ENCODE results near the gene CDHR1.

GRCh38 chr10:84147347-84147746 is 47.0 kb upstream of the CDHR1 start:
- TF ChIP-seq PBX3 (IDR thresholded peaks at IDR 0.05) (no peak), EP300 (IDR thresholded peaks at IDR 0.05; ENCODE audit: borderline replicate concordance in 1 of 2, low read depth in 1 of 2, low read length in 1 of 2) (no peak), ZBTB33 (IDR thresholded peaks at IDR 0.05; ENCODE audit: borderline replicate concordance, low read depth) (no peak), REST (IDR thresholded peaks at IDR 0.05; ENCODE audit: low read depth, low read length) (no peak), CTCF (IDR thresholded peaks at IDR 0.05) (no peak), RAD21 (IDR thresholded peaks at IDR 0.05; ENCODE audit: low read length) (no peak), MXI1 (IDR thresholded peaks at IDR 0.05; ENCODE audit: low read depth, low read length) (no peak), POLR2AphosphoS5 (IDR thresholded peaks at IDR 0.05; ENCODE audit: low read depth, low read length) (no peak), ELF1 (IDR thresholded peaks at IDR 0.05) (no peak), USF1 (IDR thresholded peaks at IDR 0.05; ENCODE audit: borderline replicate concordance, low read depth) (no peak), NRF1 (IDR thresholded peaks at IDR 0.05; ENCODE audit: low read depth, low read length) (no peak), MAX (IDR thresholded peaks at IDR 0.05; ENCODE audit: low read depth) (no peak), EZH2phosphoT487 (IDR thresholded peaks at IDR 0.05; ENCODE audit: borderline replicate concordance, low read depth) (no peak)

All from SK-N-SH (cell line).